GM12878 (cell line): ENCODE data around the gene AASDH. TPM values are rescaled to one million over a fixed set of nuclear protein-coding genes. Genes with fewer than 3 reads are reported as not detected.

ENCODE experiments used
- ATAC-seq: fragments of 200-7000 bp; cut with Tn5 transposase; 3 replicates; pipeline ENCODE4 v1.9.1; 2020; ENCODE audit warnings: mild to moderate bottlenecking, moderate library complexity
- BruUV-seq: library from RNA; stranded (reverse); fragments of 400-500 nt; replicated peaks from 2 replicates; lab custom pipeline; 2021; lab: Mats Ljungman, UMichigan
- CTCF ChIA-PET: fragments of 300-600 bp; sonication (Branson Sonifier 250); formaldehyde crosslinking; extraction: SDS; loops from one replicate; lab custom pipeline; 2021; ENCODE audit warnings: inconsistent platforms; lab: Yijun Ruan, JAX
- POLR2A ChIA-PET: fragments of 350-600 bp; formaldehyde crosslinking; extraction: SDS; loops from one replicate; lab custom pipeline; 2021; ENCODE audit warnings: inconsistent platforms; lab: Charles Lee
- RAD21 ChIA-PET: fragments of 300-600 bp; sonication (Branson Sonifier 250); formaldehyde crosslinking; loops from one replicate; lab custom pipeline; 2023; ENCODE audit warnings: antibody characterized with exemption; ENCODE audit not compliant: unreplicated experiment; lab: Charles Lee
- SMC1A ChIA-PET: fragments of 300-600 bp; sonication (Branson Sonifier 250); formaldehyde crosslinking; loops from one replicate; lab custom pipeline; 2023; ENCODE audit not compliant: unreplicated experiment, uncharacterized antibody; lab: Charles Lee
- DNase-seq: peaks from one replicate; pipeline ENCODE4 v3.0.0-alpha.2; 2011; ENCODE audit warnings: low read depth, low spot score
- FAIRE-seq: peaks from 3 replicates; lab custom pipeline; 2011; peaks lifted over from hg19 to GRCh38; lab: Jason Lieb, UNC
- H2AFZ ChIP-seq: 2 replicates; pipeline ENCODE4 v1.6.0; 2011; ENCODE audit warnings: low read depth, low read length, control low read depth; ENCODE audit not compliant: control insufficient read depth
- H3K27ac ChIP-seq: 2 replicates; pipeline ENCODE4 v1.5.1; 2011; ENCODE audit warnings: control low read depth; ENCODE audit not compliant: control insufficient read depth, insufficient read depth
- H3K27me3 ChIP-seq, 2 experiments: replicated peaks in 1 of 2; 2 replicates each; pipeline versions ENCODE4 v1.6.0 to v1.6.1; 2011; ENCODE audit warnings: low read length in 1 of 2; ENCODE audit not compliant: control insufficient read depth in 2 of 2, insufficient read depth in 2 of 2
- H3K36me3 ChIP-seq, 2 experiments: 2 replicates each; pipeline ENCODE4 v1.5.1; 2011; ENCODE audit warnings: low read length in 1 of 2; ENCODE audit not compliant: control insufficient read depth in 2 of 2, insufficient read depth in 2 of 2
- H3K4me1 ChIP-seq: 2 replicates; pipeline ENCODE4 v1.6.1; 2011; ENCODE audit warnings: mild to moderate bottlenecking, low read length, moderate library complexity, mixed read lengths; ENCODE audit not compliant: control insufficient read depth, insufficient read depth
- H3K4me2 ChIP-seq: 2 replicates; pipeline ENCODE4 v1.6.0; 2011; ENCODE audit warnings: control low read depth; ENCODE audit not compliant: control insufficient read depth, insufficient read depth
- H3K4me3 ChIP-seq: fragments of 200-600 bp; sonication (generic); 2 replicates; pipeline ENCODE4 v1.5.1; 2016
- H3K79me2 ChIP-seq: 2 replicates; pipeline ENCODE4 v1.6.0; 2011; ENCODE audit warnings: low read length; ENCODE audit not compliant: control insufficient read depth, insufficient read depth
- H3K9ac ChIP-seq: 2 replicates; pipeline ENCODE4 v1.8.0; 2011; ENCODE audit warnings: low read length, control low read depth, mixed read lengths; ENCODE audit not compliant: control insufficient read depth, insufficient read depth
- H3K9me3 ChIP-seq: replicated peaks from 3 replicates; pipeline ENCODE4 v1.5.1; 2011; ENCODE audit warnings: mild to moderate bottlenecking, low read length; ENCODE audit not compliant: control insufficient read depth, insufficient read depth
- H4K20me1 ChIP-seq: 2 replicates; pipeline ENCODE4 v1.6.0; 2011; ENCODE audit not compliant: control insufficient read depth, insufficient read depth
- CEBPZ ChIP-seq: fragments of 150-350 bp; IDR thresholded peaks from 2 replicates; pipeline ENCODE4 v1.6.1; 2016; ENCODE audit warnings: low read depth, low read length
- CHD1 ChIP-seq: IDR thresholded peaks from 2 replicates; pipeline ENCODE4 v1.6.1; 2012; ENCODE audit warnings: low read depth, low read length, improper control_type of control experiment
- EGR1 ChIP-seq, 2 experiments: IDR thresholded peaks; 1 replicate in 1 of 2; 2 replicates in 1 of 2; pipeline ENCODE4 v1.6.1; 2011 to 2012; ENCODE audit warnings: low read depth in 2 of 2, low read length in 2 of 2, borderline replicate concordance in 1 of 2, mild to moderate bottlenecking in 1 of 2, moderate library complexity in 1 of 2
- HSF1 ChIP-seq: fragments of 150-350 bp; IDR thresholded peaks from 2 replicates; pipeline ENCODE4 v1.6.1; 2014; ENCODE audit warnings: mild to moderate bottlenecking, low read depth, low read length
- JUNB ChIP-seq: IDR thresholded peaks from 2 replicates; pipeline ENCODE4 v1.6.1; 2016; ENCODE audit warnings: antibody characterized with exemption, mild to moderate bottlenecking
- NFXL1 ChIP-seq: fragments of 450-650 bp; IDR thresholded peaks from 2 replicates; pipeline ENCODE4 v1.6.1; 2017; ENCODE audit warnings: antibody characterized with exemption, mild to moderate bottlenecking, borderline replicate concordance
- POLR2AphosphoS5 ChIP-seq: IDR thresholded peaks from 2 replicates; pipeline ENCODE4 v1.6.1; 2011; ENCODE audit warnings: mild to moderate bottlenecking, low read length, inconsistent platforms
- SMARCA5 ChIP-seq: fragments of 450-650 bp; IDR thresholded peaks from 2 replicates; pipeline ENCODE4 v1.6.1; 2017; ENCODE audit warnings: mild to moderate bottlenecking
- TBL1XR1 ChIP-seq: IDR thresholded peaks from 2 replicates; pipeline ENCODE4 v1.6.1; 2012; ENCODE audit warnings: low read depth, low read length, improper control_type of control experiment
- TCF3 ChIP-seq: IDR thresholded peaks from 2 replicates; pipeline ENCODE4 v1.6.1; 2012; ENCODE audit warnings: low read depth, mild to moderate bottlenecking, low read length, borderline replicate concordance; ENCODE audit not compliant: insufficient read depth
- ZBED1 ChIP-seq: IDR thresholded peaks from 2 replicates; pipeline ENCODE4 v1.6.1; 2016; ENCODE audit warnings: borderline replicate concordance
- WGBS: methylation state at CpG from one replicate; pipeline ENCODE4 v1.1.6; 2016; ENCODE audit warnings: low lambda C conversion rate; ENCODE audit not compliant: insufficient replicate concordance, insufficient coverage; ENCODE audit errors: missing lambda C conversion rate; 5-methylcytosine and 5-hydroxymethylcytosine counted together
- in situ Hi-C: fragments of 300-500 bp; cut with MboI; formaldehyde crosslinking; loops from 9 replicates; pipeline ENCODE4 v1.14.3; 2018; ENCODE audit warnings: mixed read lengths
- intact Hi-C: fragments of 100-400 bp; cut with micrococcal nuclease; formaldehyde crosslinking; loops from one replicate; pipeline ENCODE4 v1.14.2; 2022; ENCODE audit not compliant: unreplicated experiment
- polyA plus RNA-seq, 11 experiments: library from polyadenylated mRNA; depleted of rRNA in 4 of 11; unstranded in 6 of 11; stranded (reverse) in 5 of 11; fragments of >200 nt; fragmentation: Nextera tagmentation in 4 of 11; fragmentation: Illumina TruSeq in 1 of 11; extraction: Ambion mirVana in 4 of 11; extraction: Trizol in 1 of 11; gene quantifications; 1 replicate in 1 of 11; 2 replicates in 10 of 11; pipeline versions ENCODE4 v1.2.1 to v1.2.3, GENCODE V29; 2011 to 2016; ENCODE audit warnings: inconsistent platforms in 2 of 11, missing spikeins in 2 of 11, low read depth in 1 of 11
- total RNA-seq, 4 experiments: library from RNA; depleted of rRNA in 3 of 4; stranded (reverse); fragments of >200 nt in 3 of 4; fragmentation: Illumina TruSeq in 1 of 4; extraction: Trizol in 1 of 4; gene quantifications; 2 replicates each; pipeline versions ENCODE4 v1.2.1 to v1.2.3, GENCODE V29; 2013 to 2021
- TF ChIP-seq, protein P1 (sequence below): IDR thresholded peaks from 2 replicates; pipeline ENCODE4 v1.6.1; 2012; ENCODE audit warnings: low read length, inconsistent platforms

Gene AASDH
- total and polyA plus RNA-seq, 10 of the 15 experiments (the other 5 are each of a cell fraction or from before 2014, with no cell fraction given) = 7.3 to 19.1 (median 11.3) TPM

DNA sequence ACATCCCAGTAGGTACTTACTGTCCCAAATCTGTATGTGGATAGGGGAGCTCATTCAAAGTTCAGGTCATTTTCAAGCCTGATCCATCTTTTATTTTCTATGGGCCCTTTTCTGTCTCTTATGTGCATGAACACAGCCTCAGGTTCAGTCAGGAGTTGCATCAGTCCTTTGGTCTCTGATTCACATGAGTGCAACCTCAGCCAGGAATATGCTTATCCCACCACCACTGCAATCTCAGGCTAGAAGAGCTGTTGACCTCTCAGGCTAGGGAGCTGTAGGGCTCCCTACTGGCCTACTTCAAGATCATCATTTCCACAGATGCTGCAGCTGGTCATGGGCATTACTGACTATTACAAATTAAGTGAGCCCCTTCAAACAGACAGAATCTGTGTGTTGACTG is 27.2 kb downstream of the AASDH start (continued):
- TF ChIP-seq ZBED1 (no peak), TBL1XR1 (no peak), EGR1 (IDR thresholded peaks at IDR 0.05; ENCODE audit: borderline replicate concordance in 1 of 2, low read depth in 2 of 2, low read length in 2 of 2) (no peak)
- TF ChIP-seq, all 136 proteins: peak for 0

DNA sequence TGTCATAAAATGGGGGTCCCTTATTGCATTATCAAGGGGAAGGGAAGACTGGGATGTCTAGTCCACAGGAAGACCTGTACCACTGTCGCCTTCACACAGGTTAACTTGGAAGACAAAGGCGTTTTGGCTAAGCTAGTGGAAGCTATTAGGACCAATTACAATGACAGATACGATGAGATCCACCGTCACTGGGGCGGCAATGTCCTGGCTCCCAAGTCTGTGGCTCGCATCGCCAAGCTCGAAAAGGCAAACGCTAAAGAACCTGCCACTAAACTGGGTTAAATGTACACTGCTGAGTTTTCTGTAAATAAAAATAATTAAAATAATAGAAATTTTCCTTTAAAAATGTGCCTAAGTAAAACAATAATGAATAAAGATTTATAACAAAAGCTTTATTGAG is 30.6 kb downstream of the AASDH start:
- H3K36me3 ChIP-seq = no peaks in the 10 kb centered on the region; a peak in 1 of 4 replicates
- H3K4me2 ChIP-seq = no peak overlapping the region
- ChIA-PET RAD21 (no interaction called here), SMC1A (interaction anchor here (1.0 kb wide), 1 partner anchor 24 kb away, joined by 3 read pairs; no protein-coding TSS in a partner anchor), POLR2A (no interaction called here), CTCF (no interaction called here)
- no peak overlapping the region for H2AFZ ChIP-seq
- no peak overlapping the region for H3K9ac ChIP-seq
- in situ Hi-C loops (no loop called here), intact Hi-C loops (no loop called here)
- FAIRE-seq (no peak), ATAC-seq (no peak), DNase-seq (no peak)
- no TSS peak for BruUV-seq
- no peak overlapping the region for H3K27ac ChIP-seq
- H3K79me2 ChIP-seq = no peaks in the 10 kb centered on the region
- no peak overlapping the region for H3K4me3 ChIP-seq
- no peaks in the 10 kb centered on the region for H3K4me1 ChIP-seq
- TF ChIP-seq CEBPZ (no peak), JUNB (no peak), NFXL1 (no peak), HSF1 (no peak), TCF3 (no peak), POLR2AphosphoS5 (no peak), SMARCA5 (no peak), CHD1 (no peak)
- TF ChIP-seq, protein P1, sequence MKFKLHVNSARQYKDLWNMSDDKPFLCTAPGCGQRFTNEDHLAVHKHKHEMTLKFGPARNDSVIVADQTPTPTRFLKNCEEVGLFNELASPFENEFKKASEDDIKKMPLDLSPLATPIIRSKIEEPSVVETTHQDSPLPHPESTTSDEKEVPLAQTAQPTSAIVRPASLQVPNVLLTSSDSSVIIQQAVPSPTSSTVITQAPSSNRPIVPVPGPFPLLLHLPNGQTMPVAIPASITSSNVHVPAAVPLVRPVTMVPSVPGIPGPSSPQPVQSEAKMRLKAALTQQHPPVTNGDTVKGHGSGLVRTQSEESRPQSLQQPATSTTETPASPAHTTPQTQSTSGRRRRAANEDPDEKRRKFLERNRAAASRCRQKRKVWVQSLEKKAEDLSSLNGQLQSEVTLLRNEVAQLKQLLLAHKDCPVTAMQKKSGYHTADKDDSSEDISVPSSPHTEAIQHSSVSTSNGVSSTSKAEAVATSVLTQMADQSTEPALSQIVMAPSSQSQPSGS = no peak
- no peaks in the 10 kb centered on the region for H3K27me3 ChIP-seq
- no peaks in the 10 kb centered on the region for H4K20me1 ChIP-seq
- 99% methylated on average over 9 of the region's 9 CpGs for WGBS
- no peaks in the 10 kb centered on the region for H3K9me3 ChIP-seq
